K562 (cell line): ENCODE results near the gene SHE. TPM values are rescaled to one million over a fixed set of nuclear protein-coding genes. Genes with fewer than 3 reads are reported as not detected.
A peak's percentile ranks its signal among the peaks of the same experiment; 100 is the strongest.

ENCODE experiments used
- ATAC-seq: fragments of 200-7000 bp; cut with Tn5 transposase; 3 replicates; pipeline ENCODE4 v1.9.1; 2020; ENCODE audit warnings: moderate library complexity
- BruUV-seq: library from RNA; stranded (reverse); fragments of 400-500 nt; replicated peaks from 2 replicates; lab custom pipeline; 2021; lab: Mats Ljungman, UMichigan
- CTCF ChIA-PET: fragments of 300-600 bp; formaldehyde crosslinking; extraction: SDS; loops from one replicate; lab custom pipeline; 2021; ENCODE audit warnings: low intra/inter-chr PET ratio; lab: Yijun Ruan, JAX
- POLR2A ChIA-PET: fragments of 300-600, 350-650 bp; sonication (Branson Sonifier 250); formaldehyde crosslinking; extraction: SDS; loops from one replicate; lab custom pipeline; 2021; ENCODE audit warnings: antibody characterized with exemption, inconsistent platforms; lab: Yijun Ruan, JAX
- DNase-seq, 4 experiments: peaks; one replicate each; pipeline versions ENCODE4 v3.0.0 to v3.0.0-alpha.2; 2011 to 2018; ENCODE audit warnings: low spot score in 3 of 4, mixed read lengths in 3 of 4; ENCODE audit errors: extremely low read depth in 1 of 4
- FAIRE-seq: peaks from 2 replicates; lab custom pipeline; 2011; peaks lifted over from hg19 to GRCh38; lab: Jason Lieb, UNC
- H2AFZ ChIP-seq: 2 replicates; pipeline ENCODE4 v1.6.0; 2011; ENCODE audit warnings: low read depth, low read length, control low read depth, inconsistent platforms
- H3K27ac ChIP-seq: fragments of 200-600 bp; 3 replicates; pipeline ENCODE4 v1.8.0; 2011; ENCODE audit warnings: low read depth, mild to moderate bottlenecking, control low read depth, inconsistent platforms, low read length, moderate library complexity, mixed read lengths; ENCODE audit errors: extremely low read depth
- H3K27me3 ChIP-seq, 2 experiments: fragments of 300-600 bp in 1 of 2; 2 replicates in 1 of 2; 3 replicates in 1 of 2; pipeline versions ENCODE4 v1.6.0 to v1.8.0; 2011; ENCODE audit warnings: inconsistent platforms in 2 of 2, low read length in 2 of 2, mild to moderate bottlenecking in 1 of 2, mixed read lengths in 1 of 2, moderate library complexity in 1 of 2; ENCODE audit not compliant: control insufficient read depth in 2 of 2, insufficient read depth in 2 of 2
- H3K36me3 ChIP-seq: fragments of 300-600 bp; 3 replicates; pipeline ENCODE4 v1.8.0; 2011; ENCODE audit warnings: mild to moderate bottlenecking, low read length, inconsistent platforms; ENCODE audit not compliant: control insufficient read depth, insufficient read depth
- H3K4me1 ChIP-seq, 2 experiments: fragments of 200-600 bp in 1 of 2; replicated peaks in 1 of 2; 2 replicates in 1 of 2; 3 replicates in 1 of 2; pipeline versions ENCODE4 v1.5.1 to v1.8.0; 2011; ENCODE audit warnings: inconsistent platforms in 2 of 2, low read length in 2 of 2, mild to moderate bottlenecking in 1 of 2, mixed read lengths in 1 of 2, moderate library complexity in 1 of 2; ENCODE audit not compliant: control insufficient read depth in 2 of 2, insufficient read depth in 2 of 2
- H3K4me2 ChIP-seq: 2 replicates; pipeline ENCODE4 v1.6.1; 2011; ENCODE audit warnings: low read length, control low read depth, inconsistent platforms, mixed read lengths; ENCODE audit not compliant: insufficient read depth
- H3K4me3 ChIP-seq: fragments of 200-600 bp; sonication (generic), shearing (Covaris generic); 2 replicates; pipeline ENCODE4 v1.5.1; 2016; ENCODE audit warnings: control low read depth, inconsistent platforms
- H3K79me2 ChIP-seq: fragments of 200-600 bp; 3 replicates; pipeline ENCODE4 v1.8.0; 2011; ENCODE audit warnings: low read length, inconsistent platforms; ENCODE audit not compliant: control insufficient read depth, insufficient read depth
- H3K9ac ChIP-seq, 2 experiments: 2 replicates each; pipeline versions ENCODE4 v1.6.0 to v1.6.1; 2011; ENCODE audit warnings: low read depth in 2 of 2, low read length in 2 of 2, control low read depth in 1 of 2, inconsistent platforms in 1 of 2, mild to moderate bottlenecking in 1 of 2, mixed read lengths in 1 of 2; ENCODE audit not compliant: insufficient read depth in 1 of 2
- H3K9me1 ChIP-seq: one replicate; pipeline ENCODE4 v1.6.0; 2011; ENCODE audit warnings: inconsistent platforms, mild to moderate bottlenecking, low read length, moderate library complexity; ENCODE audit not compliant: control insufficient read depth, insufficient read depth
- H3K9me3 ChIP-seq: replicated peaks from 2 replicates; pipeline ENCODE4 v1.5.1; 2011; ENCODE audit warnings: low read depth, low read length, inconsistent platforms; ENCODE audit not compliant: control insufficient read depth, insufficient read depth
- H4K20me1 ChIP-seq: replicated peaks from 2 replicates; pipeline ENCODE4 v1.6.1; 2011; ENCODE audit warnings: low read length, inconsistent platforms, mixed read lengths; ENCODE audit not compliant: control insufficient read depth, insufficient read depth
- BCL6 ChIP-seq: fragments of 250-450 bp; sonication (Bioruptor Pico); IDR thresholded peaks from 2 replicates; pipeline ENCODE4 v1.4.0; 2020
- HLTF ChIP-seq: fragments of 450-650 bp; IDR thresholded peaks from 2 replicates; pipeline ENCODE4 v1.6.1; 2016
- MBD2 ChIP-seq: sonication (generic); IDR thresholded peaks from 2 replicates; pipeline ENCODE4 v1.6.1; 2016; ENCODE audit warnings: low read depth, borderline replicate concordance
- NCOA4 ChIP-seq: fragments of 450-650 bp; IDR thresholded peaks from 2 replicates; pipeline ENCODE4 v1.6.1; 2018; ENCODE audit warnings: mild to moderate bottlenecking; ENCODE audit not compliant: partially characterized antibody
- NR3C1 ChIP-seq: sonication (generic); formaldehyde crosslinking; IDR thresholded peaks from 2 replicates; pipeline ENCODE4 v1.8.1; 2022; ENCODE audit warnings: missing genetic modification reagents
- PPARD ChIP-seq: fragments of 250-450 bp; sonication (Bioruptor Pico); IDR thresholded peaks from 2 replicates; pipeline ENCODE4 v1.8.0; 2022; ENCODE audit warnings: inconsistent platforms, mild to moderate bottlenecking, moderate library complexity
- TBL1XR1 ChIP-seq, 2 experiments: IDR thresholded peaks; 2 replicates each; pipeline ENCODE4 v1.6.1; 2012; ENCODE audit warnings: improper control_type of control experiment in 2 of 2, low read length in 2 of 2, mild to moderate bottlenecking in 1 of 2
- WGBS: fragments of 100-300 bp; shearing (Covaris generic); methylation state at CpG from one replicate; pipeline ENCODE4 v1.1.6; 2016; ENCODE audit warnings: low coverage, mixed read lengths; ENCODE audit not compliant: insufficient coverage; ENCODE audit errors: missing lambda C conversion rate; 5-methylcytosine and 5-hydroxymethylcytosine counted together
- in situ Hi-C: fragments of 300-500 bp; cut with MboI; formaldehyde crosslinking; loops from 4 replicates; pipeline ENCODE4 v1.15.0; 2018; ENCODE audit warnings: inconsistent platforms, mixed read lengths
- intact Hi-C: fragments of 100-400 bp; cut with micrococcal nuclease; formaldehyde crosslinking; loops from 2 replicates; pipeline ENCODE4 v1.14.2; 2022
- polyA plus RNA-seq, 8 experiments: library from polyadenylated mRNA; depleted of rRNA in 4 of 8; stranded (reverse) in 5 of 8; unstranded in 3 of 8; fragments of >200 nt; fragmentation: Nextera tagmentation in 2 of 8; fragmentation: Illumina TruSeq in 1 of 8; extraction: Ambion mirVana in 2 of 8; extraction: Trizol in 1 of 8; gene quantifications; 2 replicates each; pipeline versions ENCODE4 v1.2.1 to v1.2.3, GENCODE V29; 2011 to 2014; ENCODE audit warnings: inconsistent platforms in 1 of 8, missing spikeins in 1 of 8
- total RNA-seq, 7 experiments: library from RNA; depleted of rRNA in 6 of 7; stranded (reverse); fragments of >200 nt in 6 of 7; fragmentation: Illumina TruSeq in 2 of 7; extraction: Trizol in 2 of 7; gene quantifications; 2 replicates each; pipeline versions ENCODE4 v1.2.1 to v1.2.3, GENCODE V29; 2011 to 2021; ENCODE audit warnings: low replicate concordance in 1 of 7
- TF ChIP-seq, protein P1 (sequence below): sonication (generic); formaldehyde crosslinking; IDR thresholded peaks from 2 replicates; pipeline ENCODE4 v1.8.1; 2023; ENCODE audit warnings: missing genetic modification reagents, mild to moderate bottlenecking, borderline replicate concordance

The SHE gene
- total and polyA plus RNA-seq, 9 of the 15 experiments (the other 6 are each of a cell fraction or from before 2014, with no cell fraction given), result 0.01 to 0.05 TPM; not detected in 7

DNA sequence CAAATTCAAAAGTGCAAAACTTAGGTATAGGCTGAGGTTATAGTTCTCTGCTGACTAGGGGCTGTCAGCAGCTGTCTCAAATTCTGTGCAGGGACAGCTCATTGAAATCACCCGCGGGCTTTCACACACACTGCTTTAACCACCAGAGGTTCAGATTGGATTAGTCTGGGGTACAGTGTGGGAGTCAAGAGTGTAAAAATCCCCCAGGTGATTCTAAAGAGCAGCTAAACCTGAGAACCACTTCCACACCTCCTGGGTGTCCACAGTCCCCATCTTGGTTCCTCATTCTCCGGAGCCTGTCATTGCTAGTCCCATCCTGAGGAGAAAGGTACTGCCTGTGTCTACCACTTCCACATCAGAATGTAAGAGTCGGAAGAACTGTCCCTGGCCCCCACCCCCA lies 10.1 kb downstream of the SHE start:
- no peak for DNase-seq
- H3K9me1 ChIP-seq, result peaks cover 3% of the 10 kb centered on the region
- H2AFZ ChIP-seq, result no peak overlapping the region
- no peak for FAIRE-seq
- 11% methylated on average over 4 of the region's 4 CpGs for WGBS
- no peaks in the 10 kb centered on the region for H3K27me3 ChIP-seq
- TF ChIP-seq NR3C1 (no peak), PPARD (CRISPR knock-in tag) (no peak), TBL1XR1 (IDR thresholded peaks at IDR 0.05; ENCODE audit: low read length in 2 of 2) (no peak), NCOA4 (no peak), HLTF (no peak), MBD2 (no peak), BCL6 (CRISPR knock-in tag) (no peak)
- TF ChIP-seq, protein P1, sequence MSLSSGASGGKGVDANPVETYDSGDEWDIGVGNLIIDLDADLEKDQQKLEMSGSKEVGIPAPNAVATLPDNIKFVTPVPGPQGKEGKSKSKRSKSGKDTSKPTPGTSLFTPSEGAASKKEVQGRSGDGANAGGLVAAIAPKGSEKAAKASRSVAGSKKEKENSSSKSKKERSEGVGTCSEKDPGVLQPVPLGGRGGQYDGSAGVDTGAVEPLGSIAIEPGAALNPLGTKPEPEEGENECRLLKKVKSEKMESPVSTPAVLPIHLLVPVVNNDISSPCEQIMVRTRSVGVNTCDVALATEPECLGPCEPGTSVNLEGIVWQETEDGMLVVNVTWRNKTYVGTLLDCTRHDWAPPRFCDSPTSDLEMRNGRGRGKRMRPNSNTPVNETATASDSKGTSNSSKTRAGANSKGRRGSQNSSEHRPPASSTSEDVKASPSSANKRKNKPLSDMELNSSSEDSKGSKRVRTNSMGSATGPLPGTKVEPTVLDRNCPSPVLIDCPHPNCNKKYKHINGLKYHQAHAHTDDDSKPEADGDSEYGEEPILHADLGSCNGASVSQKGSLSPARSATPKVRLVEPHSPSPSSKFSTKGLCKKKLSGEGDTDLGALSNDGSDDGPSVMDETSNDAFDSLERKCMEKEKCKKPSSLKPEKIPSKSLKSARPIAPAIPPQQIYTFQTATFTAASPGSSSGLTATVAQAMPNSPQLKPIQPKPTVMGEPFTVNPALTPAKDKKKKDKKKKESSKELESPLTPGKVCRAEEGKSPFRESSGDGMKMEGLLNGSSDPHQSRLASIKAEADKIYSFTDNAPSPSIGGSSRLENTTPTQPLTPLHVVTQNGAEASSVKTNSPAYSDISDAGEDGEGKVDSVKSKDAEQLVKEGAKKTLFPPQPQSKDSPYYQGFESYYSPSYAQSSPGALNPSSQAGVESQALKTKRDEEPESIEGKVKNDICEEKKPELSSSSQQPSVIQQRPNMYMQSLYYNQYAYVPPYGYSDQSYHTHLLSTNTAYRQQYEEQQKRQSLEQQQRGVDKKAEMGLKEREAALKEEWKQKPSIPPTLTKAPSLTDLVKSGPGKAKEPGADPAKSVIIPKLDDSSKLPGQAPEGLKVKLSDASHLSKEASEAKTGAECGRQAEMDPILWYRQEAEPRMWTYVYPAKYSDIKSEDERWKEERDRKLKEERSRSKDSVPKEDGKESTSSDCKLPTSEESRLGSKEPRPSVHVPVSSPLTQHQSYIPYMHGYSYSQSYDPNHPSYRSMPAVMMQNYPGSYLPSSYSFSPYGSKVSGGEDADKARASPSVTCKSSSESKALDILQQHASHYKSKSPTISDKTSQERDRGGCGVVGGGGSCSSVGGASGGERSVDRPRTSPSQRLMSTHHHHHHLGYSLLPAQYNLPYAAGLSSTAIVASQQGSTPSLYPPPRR (CRISPR knock-in tag), result no peak
- no peaks in the 10 kb centered on the region for H3K79me2 ChIP-seq
- H3K4me3 ChIP-seq, result no peak overlapping the region
- H3K4me2 ChIP-seq, result no peak overlapping the region
- intact Hi-C loops (no loop called here), in situ Hi-C loops (no loop called here)
- CTCF ChIA-PET, result no interaction called here
- POLR2A ChIA-PET, result interaction anchor here (0.9 kb wide), 1 partner anchor 12 kb away, joined by 3 read pairs; no protein-coding TSS in a partner anchor
- H4K20me1 ChIP-seq, result no peaks in the 10 kb centered on the region
- H3K9ac ChIP-seq, result no peak overlapping the region
- H3K4me1 ChIP-seq, result peaks cover 14 to 34% of the 10 kb centered on the region in 2 experiments
- 0 out of 3 replicates have a peak, but pooled peaks have one; percentile 11 for ATAC-seq
- no peaks in the 10 kb centered on the region for H3K9me3 ChIP-seq
- H3K36me3 ChIP-seq, result no peaks in the 10 kb centered on the region
- no TSS peak for BruUV-seq
- H3K27ac ChIP-seq, result no peak overlapping the region
